Endothelial cell of umbilical vein (primary cell): ENCODE measurements around the gene DMWD. TPM values are rescaled to one million over a fixed set of nuclear protein-coding genes. Genes with fewer than 3 reads are reported as not detected.

Experiments
- BruUV-seq: library from RNA; stranded (reverse); fragments of 400-500 nt; replicated peaks from 2 replicates; lab custom pipeline; 2021; lab: Mats Ljungman, UMichigan
- CTCF ChIA-PET: fragments of 300-600, 350-600 bp; sonication (Branson Sonifier 250); formaldehyde crosslinking; loops from one replicate; lab custom pipeline; 2021; ENCODE audit warnings: antibody characterized with exemption, inconsistent platforms; lab: Charles Lee
- POLR2A ChIA-PET: fragments of 300-600, 350-600 bp; sonication (Branson Sonifier 250); formaldehyde crosslinking; loops from one replicate; lab custom pipeline; 2021; ENCODE audit warnings: antibody characterized with exemption, inconsistent platforms; lab: Charles Lee
- DNase-seq: peaks from one replicate; pipeline ENCODE4 v3.0.0-alpha.2; 2011; ENCODE audit warnings: low read depth, low spot score
- FAIRE-seq: peaks from 2 replicates; lab custom pipeline; 2011; peaks lifted over from hg19 to GRCh38; lab: Jason Lieb, UNC
- H2AFZ ChIP-seq: 2 replicates; pipeline ENCODE4 v1.6.0; 2012; ENCODE audit warnings: low read depth, low read length, control low read depth, inconsistent platforms
- H3K27ac ChIP-seq: 2 replicates; pipeline ENCODE4 v1.5.1; 2011; ENCODE audit warnings: low read depth, mild to moderate bottlenecking, control low read depth, low read length, moderate library complexity; ENCODE audit not compliant: insufficient read depth
- H3K27me3 ChIP-seq, 2 experiments: 2 replicates each; pipeline versions ENCODE4 v1.6.0 to v1.6.1; 2011; ENCODE audit warnings: low read length in 2 of 2, mixed read lengths in 1 of 2; ENCODE audit not compliant: control insufficient read depth in 2 of 2, insufficient read depth in 2 of 2
- H3K36me3 ChIP-seq, 2 experiments: 2 replicates in 1 of 2; 3 replicates in 1 of 2; pipeline ENCODE4 v1.5.1; 2011; ENCODE audit warnings: low read length in 2 of 2, mild to moderate bottlenecking in 1 of 2, moderate library complexity in 1 of 2; ENCODE audit not compliant: control insufficient read depth in 2 of 2, insufficient read depth in 2 of 2; ENCODE audit errors: extremely low read depth in 1 of 2
- H3K4me1 ChIP-seq: 3 replicates; pipeline ENCODE4 v1.5.1; 2011; ENCODE audit warnings: mild to moderate bottlenecking, low read length; ENCODE audit not compliant: control insufficient read depth, insufficient read depth; ENCODE audit errors: extremely low read depth
- H3K4me2 ChIP-seq: 2 replicates; pipeline ENCODE4 v1.6.1; 2011; ENCODE audit warnings: low read length, control low read depth, mixed read lengths; ENCODE audit not compliant: insufficient read depth
- H3K4me3 ChIP-seq, 3 experiments: fragments of 200-600 bp in 1 of 3; sonication (generic), shearing (Covaris generic) in 1 of 3; replicated peaks in 1 of 3; 2 replicates each; pipeline ENCODE4 v1.5.1; 2011 to 2016; ENCODE audit warnings: control low read depth in 3 of 3, low read length in 3 of 3, mild to moderate bottlenecking in 2 of 3, inconsistent platforms in 1 of 3, low read depth in 1 of 3, moderate library complexity in 1 of 3; ENCODE audit not compliant: insufficient read depth in 1 of 3
- H3K79me2 ChIP-seq: 2 replicates; pipeline ENCODE4 v1.6.0; 2012; ENCODE audit warnings: low read length, inconsistent platforms; ENCODE audit not compliant: control insufficient read depth, insufficient read depth
- H3K9ac ChIP-seq: replicated peaks from 2 replicates; pipeline ENCODE3; 2011; ENCODE audit warnings: low read length, control low read depth; ENCODE audit not compliant: insufficient read depth; ENCODE audit errors: extremely low read depth
- H3K9me1 ChIP-seq: replicated peaks from 3 replicates; pipeline ENCODE4 v1.6.0; 2011; ENCODE audit warnings: mild to moderate bottlenecking, low read length; ENCODE audit not compliant: control insufficient read depth, insufficient read depth; ENCODE audit errors: extremely low read depth
- H3K9me3 ChIP-seq: replicated peaks from 2 replicates; pipeline ENCODE4 v1.5.1; 2012; ENCODE audit warnings: low read length, inconsistent platforms; ENCODE audit not compliant: control insufficient read depth, insufficient read depth
- H4K20me1 ChIP-seq: replicated peaks from 2 replicates; pipeline ENCODE3; 2011; ENCODE audit warnings: mild to moderate bottlenecking, low read length; ENCODE audit not compliant: control insufficient read depth, insufficient read depth; ENCODE audit errors: extremely low read depth
- CTCF ChIP-seq, 2 donors: IDR thresholded peaks; 1 replicate in 1 of 2; 2 replicates in 1 of 2; pipeline ENCODE4 v1.5.1; 2011; ENCODE audit warnings: low read length in 2 of 2, mild to moderate bottlenecking in 2 of 2, moderate library complexity in 2 of 2, control low read depth in 1 of 2, inconsistent platforms in 1 of 2, low read depth in 1 of 2; ENCODE audit not compliant: insufficient read depth in 1 of 2; ENCODE audit errors: extremely low read depth in 1 of 2
- EZH2 ChIP-seq: IDR thresholded peaks from 2 replicates; pipeline ENCODE4 v1.6.1; 2012; ENCODE audit warnings: borderline replicate concordance, low read depth, mild to moderate bottlenecking, moderate library complexity, low read length, inconsistent platforms; ENCODE audit not compliant: severe bottlenecking
- FOS ChIP-seq: IDR thresholded peaks from 2 replicates; pipeline ENCODE4 v1.6.1; 2011; ENCODE audit warnings: mild to moderate bottlenecking, low read length, moderate library complexity, borderline replicate concordance; ENCODE audit not compliant: insufficient read depth
- GATA2 ChIP-seq: IDR thresholded peaks from 2 replicates; pipeline ENCODE4 v1.7.0; 2011; ENCODE audit warnings: low read depth, mild to moderate bottlenecking, moderate library complexity, mixed read lengths, low read length; ENCODE audit not compliant: insufficient read length, insufficient read depth
- JUN ChIP-seq: IDR thresholded peaks from 2 replicates; pipeline ENCODE4 v1.6.1; 2011; ENCODE audit warnings: borderline replicate concordance, low read depth; ENCODE audit not compliant: insufficient read length, insufficient read depth
- POLR2AphosphoS5 ChIP-seq: IDR thresholded peaks from 2 replicates; pipeline ENCODE4 v1.6.1; 2012; ENCODE audit warnings: low read depth, mild to moderate bottlenecking, control low read depth, low read length, moderate library complexity; ENCODE audit not compliant: insufficient read depth
- dilution Hi-C: fragments of 300-500 bp; cut with MboI; formaldehyde crosslinking; loops from one replicate; pipeline ENCODE4 v1.15.0; 2019; ENCODE audit warnings: low sequenced_read_pairs; ENCODE audit not compliant: extremely low pct_ligation_motif_present
- intact Hi-C: fragments of 100-400 bp; cut with micrococcal nuclease; formaldehyde crosslinking; loops from one replicate; pipeline ENCODE4 v1.10.0; 2022
- polyA plus RNA-seq, 4 experiments: library from polyadenylated mRNA; depleted of rRNA in 3 of 4; stranded (reverse) in 3 of 4; unstranded in 1 of 4; fragments of >200 nt; gene quantifications; 2 replicates each; pipeline versions ENCODE4 v1.2.1 to v1.2.3, GENCODE V29; 2011 to 2012; ENCODE audit warnings: missing spikeins in 1 of 4
- total RNA-seq: library from RNA; stranded (reverse); gene quantifications from 2 replicates; pipeline ENCODE4 v1.2.3, GENCODE V29; 2021

The DMWD gene
- total and polyA plus RNA-seq, 2 donors (not counting 3 experiments of a cell fraction or from before 2014, with no cell fraction given), result 36.9 to 81.1 TPM

- no TSS peak for BruUV-seq
- Histone ChIP-seq H3K9me3 (no peaks in the 10 kb centered on the region), H3K4me2 (no peak overlapping the region), H3K27me3 (no peaks in the 10 kb centered on the region), H3K79me2 (no peaks in the 10 kb centered on the region), H3K9me1 (no peaks in the 10 kb centered on the region), H3K27ac (no peak overlapping the region), H3K4me3 (no peak overlapping the region), H4K20me1 (no peaks in the 10 kb centered on the region), H3K4me1 (no peaks in the 10 kb centered on the region), H3K9ac (no peak overlapping the region), H3K36me3 (peaks cover 11 to 68% of the 10 kb centered on the region in 2 experiments), H2AFZ (no peak overlapping the region)
- ChIA-PET CTCF (interaction anchor here (4.1 kb wide), 1 partner anchor 11 kb away, joined by 35 read pairs; no protein-coding TSS in a partner anchor), POLR2A (no interaction called here)
- dilution Hi-C loops (no loop called here), intact Hi-C loops (no loop called here)
- no peak for FAIRE-seq
- DNase-seq, result no peak
- no peak for TF ChIP-seq POLR2AphosphoS5
- no peak for TF ChIP-seq CTCF (IDR thresholded peaks at IDR 0.05; ENCODE audit: extremely low read depth in 1 of 2, insufficient read depth in 1 of 2, low read depth in 1 of 2, low read length in 2 of 2)
These were observed 36.3 kb upstream of the DMWD start for GRCh38 chr19:45828945-45829344.

GRCh38 chr19:45828523-45828922 lies 35.9 kb upstream of the DMWD start:
- dilution Hi-C loops, result no loop called here
- CTCF ChIA-PET, result interaction anchor here (4.1 kb wide), 1 partner anchor 11 kb away, joined by 35 read pairs; no protein-coding TSS in a partner anchor
- intact Hi-C loops, result no loop called here

More at GRCh38 chr19:45828523-45828922, 35.9 kb upstream of the DMWD start:
- no peaks in the 10 kb centered on the region for H4K20me1 ChIP-seq
- TF ChIP-seq JUN (no peak), GATA2 (no peak), CTCF (IDR thresholded peaks at IDR 0.05; ENCODE audit: extremely low read depth in 1 of 2, insufficient read depth in 1 of 2, low read depth in 1 of 2, low read length in 2 of 2) (no peak), POLR2AphosphoS5 (no peak), FOS (no peak), EZH2 (no peak)
- FAIRE-seq (no peak), DNase-seq (no peak)
- no peak overlapping the region for H3K4me2 ChIP-seq
- no peaks in the 10 kb centered on the region for H3K9me3 ChIP-seq
- no peaks in the 10 kb centered on the region for H3K79me2 ChIP-seq
- no peak overlapping the region for H3K9ac ChIP-seq
- no peak overlapping the region for H3K4me3 ChIP-seq
- peaks cover 12 to 68% of the 10 kb centered on the region in 2 experiments for H3K36me3 ChIP-seq
- no peaks in the 10 kb centered on the region for H3K4me1 ChIP-seq
- no peak overlapping the region for H2AFZ ChIP-seq
- H3K27ac ChIP-seq, result no peak overlapping the region
- BruUV-seq, result no TSS peak
- H3K27me3 ChIP-seq, result no peaks in the 10 kb centered on the region
- H3K9me1 ChIP-seq, result no peaks in the 10 kb centered on the region
- POLR2A ChIA-PET, result no interaction called here
